ENCODE data around the gene CCDC38. TPM values are rescaled to one million over a fixed set of nuclear protein-coding genes. Genes with fewer than 3 reads are reported as not detected.

CCDC38 gene
- total RNA-seq, 1 experiment from 2014 or later = 0.26 TPM

DNA sequence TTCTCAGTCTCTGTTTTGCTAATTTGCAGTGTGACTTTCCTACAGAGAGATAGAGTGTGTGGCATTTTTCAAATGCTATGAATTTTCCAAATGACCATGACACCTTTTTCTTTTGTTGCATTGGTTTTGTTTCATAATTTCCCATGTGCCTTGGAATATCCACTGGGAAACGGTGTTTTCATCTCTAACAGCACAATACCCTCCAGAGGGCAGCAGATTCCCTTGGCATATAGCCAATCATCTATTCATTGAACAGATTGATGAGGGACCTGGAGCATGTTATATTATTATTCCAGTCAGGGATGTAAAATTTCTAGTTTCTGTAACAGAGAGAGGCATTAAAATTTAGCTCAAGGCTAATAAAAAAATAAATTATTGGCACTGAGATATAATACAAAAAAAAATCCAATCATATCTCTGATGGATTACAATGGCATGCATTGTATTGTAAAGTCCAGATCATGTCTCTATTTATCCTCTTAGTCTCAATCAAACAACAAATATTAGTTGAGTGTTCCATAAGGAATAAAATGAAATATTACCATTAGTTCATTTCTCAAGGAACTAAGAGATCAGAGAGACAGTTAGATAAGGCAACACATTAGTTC lies 122.2 kb downstream of the CCDC38 start:
- no peak overlapping the region for H3K27ac ChIP-seq (ENCODE audit: low read depth, low read length, poor library complexity, severe bottlenecking)
- H3K9me3 ChIP-seq (ENCODE audit: low read depth, low read length, poor library complexity, severe bottlenecking) = no peaks in the 10 kb centered on the region
- peaks cover 25% of the 10 kb centered on the region for H3K4me1 ChIP-seq (ENCODE audit: insufficient read depth, low read length, poor library complexity, severe bottlenecking)
- intact Hi-C loops (cut with micrococcal nuclease; ENCODE audit: unreplicated experiment) = loop anchor here (10.0 kb wide), 1 partner anchor 695 kb away; no protein-coding TSS in a partner anchor
- no peaks in the 10 kb centered on the region for H3K27me3 ChIP-seq (replicated peaks; ENCODE audit: insufficient read depth, low read depth, low read length, poor library complexity)
- ChIA-PET CTCF (no interaction called here), POLR2A (ENCODE audit: low non-redundant PET) (no interaction called here)
- no TSS peak for BruUV-seq (replicated peaks)
- TF ChIP-seq, protein P1, sequence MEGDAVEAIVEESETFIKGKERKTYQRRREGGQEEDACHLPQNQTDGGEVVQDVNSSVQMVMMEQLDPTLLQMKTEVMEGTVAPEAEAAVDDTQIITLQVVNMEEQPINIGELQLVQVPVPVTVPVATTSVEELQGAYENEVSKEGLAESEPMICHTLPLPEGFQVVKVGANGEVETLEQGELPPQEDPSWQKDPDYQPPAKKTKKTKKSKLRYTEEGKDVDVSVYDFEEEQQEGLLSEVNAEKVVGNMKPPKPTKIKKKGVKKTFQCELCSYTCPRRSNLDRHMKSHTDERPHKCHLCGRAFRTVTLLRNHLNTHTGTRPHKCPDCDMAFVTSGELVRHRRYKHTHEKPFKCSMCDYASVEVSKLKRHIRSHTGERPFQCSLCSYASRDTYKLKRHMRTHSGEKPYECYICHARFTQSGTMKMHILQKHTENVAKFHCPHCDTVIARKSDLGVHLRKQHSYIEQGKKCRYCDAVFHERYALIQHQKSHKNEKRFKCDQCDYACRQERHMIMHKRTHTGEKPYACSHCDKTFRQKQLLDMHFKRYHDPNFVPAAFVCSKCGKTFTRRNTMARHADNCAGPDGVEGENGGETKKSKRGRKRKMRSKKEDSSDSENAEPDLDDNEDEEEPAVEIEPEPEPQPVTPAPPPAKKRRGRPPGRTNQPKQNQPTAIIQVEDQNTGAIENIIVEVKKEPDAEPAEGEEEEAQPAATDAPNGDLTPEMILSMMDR (conservative IDR thresholded peaks at IDR 0.05; ENCODE audit: low read depth, low read length) = peak; percentile 70
- TF ChIP-seq EZH2 (IDR thresholded peaks at IDR 0.05; ENCODE audit: borderline replicate concordance, low read depth, low read length, poor library complexity, severe bottlenecking) = no peak
- no peak overlapping the region for H3K4me3 ChIP-seq (ENCODE audit: low read depth, low read length, poor library complexity, severe bottlenecking)
- peaks cover 12% of the 10 kb centered on the region for H3K36me3 ChIP-seq (ENCODE audit: insufficient read depth, low read length, poor library complexity, severe bottlenecking)
- DNase-seq (ENCODE audit: low spot score) = peak; percentile 80

Other genes starting within 250 kb of the CCDC38 start
- 9.6 and 11.7 TPM in 2 replicates for gene NTN4, start 151.8 kb downstream of the CCDC38 start, total RNA-seq (2021)
- 57.7 and 71.4 TPM in 2 replicates for gene SNRPF, start 83.7 kb downstream of the CCDC38 start, total RNA-seq (2021)
- 0.50 and 1.1 TPM in 2 replicates for gene AMDHD1, start 717 bp upstream of the CCDC38 start, total RNA-seq (2021)
- gene HAL, start 53.7 kb upstream of the CCDC38 start, total RNA-seq (2021) = 0.39 and 1.6 TPM in 2 replicates
- 51.8 and 63.1 TPM in 2 replicates for gene LTA4H, start 93.0 kb upstream of the CCDC38 start, total RNA-seq (2021)